K562 (cell line): ENCODE measurements around the gene COPS4. TPM values are rescaled to one million over a fixed set of nuclear protein-coding genes. Genes with fewer than 3 reads are reported as not detected.
A peak's percentile ranks its signal among the peaks of the same experiment; 100 is the strongest.

ENCODE experiments used
- AFF1 ChIP-seq, 2 experiments: fragments of 450-650 bp; IDR thresholded peaks; 2 replicates each; pipeline ENCODE4 v1.6.1; 2018; ENCODE audit warnings: mild to moderate bottlenecking in 2 of 2, low read depth in 1 of 2; ENCODE audit not compliant: partially characterized antibody in 2 of 2
- BDP1 ChIP-seq: IDR thresholded peaks from 3 replicates; pipeline ENCODE4 v1.6.1; 2011; ENCODE audit not compliant: insufficient read length, insufficient read depth
- CTBP1 ChIP-seq: fragments of 450-650 bp; IDR thresholded peaks from 2 replicates; pipeline ENCODE4 v1.6.1; 2016; ENCODE audit warnings: borderline replicate concordance
- DPF2 ChIP-seq: fragments of 450-650 bp; IDR thresholded peaks from 2 replicates; pipeline ENCODE4 v1.6.1; 2016
- JUNB ChIP-seq: fragments of 450-650 bp; formaldehyde crosslinking; conservative IDR thresholded peaks from 2 replicates; pipeline ENCODE4 v1.4.0; 2020; ENCODE audit warnings: mild to moderate bottlenecking
- MCM7 ChIP-seq, 2 experiments: fragments of 450-650 bp; IDR thresholded peaks; 2 replicates each; pipeline ENCODE4 v1.6.1; 2016 to 2018
- MYC ChIP-seq, 2 experiments: fragments of 250-450 bp in 1 of 2; sonication (Bioruptor Pico) in 1 of 2; IDR thresholded peaks; 2 replicates each; pipeline versions ENCODE4 v1.5.1 to v1.6.1; 2012 to 2021; ENCODE audit warnings: low read depth in 2 of 2, borderline replicate concordance in 1 of 2, improper control_type of control experiment in 1 of 2, low read length in 1 of 2, mild to moderate bottlenecking in 1 of 2, moderate library complexity in 1 of 2
- PATZ1 ChIP-seq: fragments of 250-450 bp; sonication (Bioruptor Pico); IDR thresholded peaks from 2 replicates; pipeline ENCODE4 v1.5.0; 2020; ENCODE audit warnings: mild to moderate bottlenecking, borderline replicate concordance
- RB1 ChIP-seq: fragments of 450-650 bp; IDR thresholded peaks from 2 replicates; pipeline ENCODE4 v1.6.1; 2017; ENCODE audit warnings: low read depth, mild to moderate bottlenecking
- RREB1 ChIP-seq: fragments of 250-450 bp; sonication (Bioruptor Pico); IDR thresholded peaks from 2 replicates; pipeline ENCODE4 v1.4.0; 2020
- SETDB1 ChIP-seq: IDR thresholded peaks from one replicate; pipeline ENCODE4 v1.6.1; 2012; ENCODE audit warnings: low read length, control low read depth, inconsistent platforms
- ZEB2 ChIP-seq: fragments of 450-650 bp; IDR thresholded peaks from 2 replicates; pipeline ENCODE4 v1.6.1; 2016
- ZNF175 ChIP-seq: fragments of 200-800 bp; sonication (Bioruptor generic); IDR thresholded peaks from 2 replicates; pipeline ENCODE4 v1.6.1; 2016; ENCODE audit warnings: low read depth, mild to moderate bottlenecking, missing genetic modification characterization, missing compliant biosample characterization
- ZNF589 ChIP-seq: fragments of 200-800 bp; sonication (Bioruptor generic); IDR thresholded peaks from 2 replicates; pipeline ENCODE4 v1.6.1; 2016; ENCODE audit warnings: low read depth, missing genetic modification characterization, missing compliant biosample characterization
- polyA plus RNA-seq, 8 experiments: library from polyadenylated mRNA; depleted of rRNA in 4 of 8; stranded (reverse) in 5 of 8; unstranded in 3 of 8; fragments of >200 nt; fragmentation: Nextera tagmentation in 2 of 8; fragmentation: Illumina TruSeq in 1 of 8; extraction: Ambion mirVana in 2 of 8; extraction: Trizol in 1 of 8; gene quantifications; 2 replicates each; pipeline versions ENCODE4 v1.2.1 to v1.2.3, GENCODE V29; 2011 to 2014; ENCODE audit warnings: inconsistent platforms in 1 of 8, missing spikeins in 1 of 8
- total RNA-seq, 7 experiments: library from RNA; depleted of rRNA in 6 of 7; stranded (reverse); fragments of >200 nt in 6 of 7; fragmentation: Illumina TruSeq in 2 of 7; extraction: Trizol in 2 of 7; gene quantifications; 2 replicates each; pipeline versions ENCODE4 v1.2.1 to v1.2.3, GENCODE V29; 2011 to 2021; ENCODE audit warnings: low replicate concordance in 1 of 7

COPS4 gene
- total and polyA plus RNA-seq, 9 of the 15 experiments (the other 6 are each of a cell fraction or from before 2014, with no cell fraction given) = 44.7 to 180 (median 70.9) TPM

GRCh38 chr4:83019794-83020494, 15.0 kb upstream of the COPS4 start (continued):
- no peak for TF ChIP-seq PATZ1
- 0 out of 2 replicates have a peak, but pooled peaks have one; percentile 21 for TF ChIP-seq ZNF589 (CRISPR knock-in tag)
- no peak for TF ChIP-seq JUNB
- TF ChIP-seq RB1 = no peak
- no peak for TF ChIP-seq AFF1 (IDR thresholded peaks at IDR 0.05; ENCODE audit: low read depth in 1 of 2, partially characterized antibody in 2 of 2)
- no peak for TF ChIP-seq ZEB2
- no peak for TF ChIP-seq CTBP1
- peak; percentile 87 for TF ChIP-seq DPF2
- no peak for TF ChIP-seq SETDB1
- no peak for TF ChIP-seq RREB1 (CRISPR knock-in tag)
- TF ChIP-seq ZNF175 (CRISPR knock-in tag) = no peak
- no peak for TF ChIP-seq MYC (IDR thresholded peaks at IDR 0.05; ENCODE audit: low read depth, low read length)
- TF ChIP-seq MYC (CRISPR knock-in tag; IDR thresholded peaks at IDR 0.05; ENCODE audit: borderline replicate concordance, low read depth) = no peak
- TF ChIP-seq BDP1 = no peak
- TF ChIP-seq MCM7 (IDR thresholded peaks at IDR 0.05) = no peak
